ENCODE data around the gene RRAD.
"Not testable (repeated sequence)": the region's sequence is repeated elsewhere in the genome, so short reads cannot be mapped to it uniquely, and the experiment has no call there.

The RRAD gene

DNA sequence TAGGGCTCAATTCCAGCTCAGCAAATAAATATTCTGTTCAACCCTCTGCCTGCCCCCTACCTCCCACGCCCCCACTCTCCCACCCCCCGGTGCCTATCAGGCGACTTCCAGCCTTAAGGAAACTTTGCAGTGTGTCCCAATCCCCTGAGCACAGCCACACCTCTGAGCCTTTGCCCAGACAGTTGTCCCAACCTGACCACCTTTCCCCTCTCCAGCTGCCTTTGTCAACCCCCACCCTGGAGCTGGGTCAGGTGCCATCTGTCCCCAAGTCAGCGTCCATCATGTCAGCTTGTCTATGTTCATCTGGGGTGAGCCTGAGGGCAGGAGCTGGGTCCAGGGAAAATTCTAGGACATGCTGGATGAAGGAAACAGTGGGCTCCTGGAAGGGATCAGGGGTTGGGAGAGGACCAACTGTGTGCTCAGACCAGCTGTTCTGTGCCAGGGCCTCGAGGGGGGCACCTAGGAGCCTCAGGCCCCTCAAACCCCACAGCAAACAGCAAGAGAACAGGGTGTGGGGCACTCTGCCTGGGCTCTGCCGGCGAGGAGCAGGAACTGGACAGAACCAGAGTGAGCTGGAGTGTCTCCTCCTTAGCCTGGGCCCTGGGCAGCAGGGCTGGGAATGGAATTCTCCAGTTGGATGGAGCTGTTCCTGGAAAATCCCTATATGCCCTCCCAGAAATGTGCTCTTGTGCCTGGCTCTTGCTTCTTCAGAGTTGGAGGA lies 24.5 kb downstream of the RRAD start:
- no peak for DNase-seq (ENCODE audit: low read depth, low spot score)

DNA sequence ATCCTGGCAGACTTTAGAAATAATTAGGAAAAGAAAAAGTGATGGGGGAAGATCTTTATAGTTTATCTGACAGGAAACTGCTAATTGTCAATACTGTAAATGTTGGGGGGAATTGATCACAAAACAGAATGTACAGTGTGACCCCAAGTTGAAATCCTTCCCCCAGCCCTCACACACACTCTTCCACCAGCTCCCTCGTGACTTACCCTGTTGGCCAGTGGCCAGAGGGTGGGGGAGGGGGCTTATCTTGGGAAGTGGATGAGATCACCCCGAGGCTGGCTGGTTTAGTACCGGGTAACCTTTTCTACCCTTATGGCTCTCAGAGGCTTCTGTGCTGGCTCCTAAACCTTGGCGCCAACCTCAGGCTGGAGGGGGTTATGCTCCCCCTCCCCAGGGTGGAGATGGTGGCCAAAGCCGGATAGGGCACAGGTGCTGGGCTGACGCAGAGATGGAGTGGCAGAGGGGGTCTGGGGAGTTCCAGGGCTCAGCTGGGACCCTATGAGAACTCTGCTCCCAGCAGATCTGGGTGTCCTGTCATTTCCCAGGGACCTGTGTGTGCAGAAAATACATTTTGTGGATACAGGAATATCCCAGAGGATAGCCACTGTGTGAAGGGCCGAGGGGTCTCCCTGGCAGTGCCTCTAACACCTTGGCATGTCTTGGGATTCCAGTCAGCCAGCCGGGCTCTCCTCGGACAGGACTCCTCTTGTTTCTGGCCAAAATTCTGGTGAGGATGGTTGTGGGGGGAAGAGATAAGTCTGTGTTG lies 25.2 kb downstream of the RRAD start:
- DNase-seq (ENCODE audit: low read depth, low spot score) = no peak

- DNase-seq (ENCODE audit: low read depth, low spot score) = no peak
These were observed 25.9 kb downstream of the RRAD start for GRCh38 chr16:66899310-66899944.

DNA sequence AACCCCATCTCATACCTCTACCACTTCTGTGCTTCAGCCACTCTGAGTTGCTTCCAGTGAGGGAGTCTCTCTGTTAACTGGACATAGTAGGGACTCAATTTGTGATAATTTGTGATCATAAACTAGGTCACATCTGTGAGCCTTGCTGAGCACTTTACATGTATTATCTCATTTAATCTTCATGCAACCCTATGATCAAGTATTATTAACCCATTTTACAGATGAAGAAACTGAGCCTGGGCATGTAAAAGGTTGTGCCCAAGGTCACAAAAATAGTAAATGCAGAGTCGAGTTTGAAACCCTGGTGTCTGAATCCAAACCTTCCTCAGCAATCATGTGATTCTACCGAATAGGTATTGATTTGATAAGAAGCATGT lies 26.4 kb downstream of the RRAD start:
- no peak for DNase-seq (ENCODE audit: low read depth, low spot score)

GRCh38 chr16:66898207-66898606 lies 27.1 kb downstream of the RRAD start:
- DNase-seq (ENCODE audit: low read depth, low spot score) = no peak

DNA sequence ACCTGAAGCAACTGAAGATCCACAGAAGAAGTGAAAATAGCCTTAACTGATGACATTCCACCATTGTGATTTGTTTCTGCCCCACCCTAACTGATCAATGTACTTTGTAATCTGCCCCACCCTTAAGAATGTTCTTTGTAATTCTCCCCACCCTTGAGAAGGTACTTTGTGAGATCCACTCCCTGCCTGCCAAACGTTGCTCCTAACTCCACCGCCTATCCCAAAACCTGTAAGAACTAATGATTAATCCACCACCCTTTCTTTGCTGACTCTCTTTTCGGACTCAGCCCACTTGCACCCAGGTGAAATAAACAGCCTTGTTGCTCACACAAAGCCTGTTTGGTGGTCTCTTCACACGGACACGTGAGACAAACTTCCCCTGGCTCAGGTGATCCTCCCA lies 28.7 kb downstream of the RRAD start:
- not testable (repeated sequence) for DNase-seq (ENCODE audit: low read depth, low spot score)

- DNase-seq (ENCODE audit: low read depth, low spot score) = no peak
These were observed 29.3 kb downstream of the RRAD start for GRCh38 chr16:66895999-66896398.

GRCh38 chr16:66895689-66895979 lies 29.7 kb downstream of the RRAD start:
- no peak for DNase-seq (ENCODE audit: low read depth, low spot score)

GRCh38 chr16:66894948-66895688 lies 30.2 kb downstream of the RRAD start:
- DNase-seq (ENCODE audit: low read depth, low spot score) = peak; percentile 10

DNA sequence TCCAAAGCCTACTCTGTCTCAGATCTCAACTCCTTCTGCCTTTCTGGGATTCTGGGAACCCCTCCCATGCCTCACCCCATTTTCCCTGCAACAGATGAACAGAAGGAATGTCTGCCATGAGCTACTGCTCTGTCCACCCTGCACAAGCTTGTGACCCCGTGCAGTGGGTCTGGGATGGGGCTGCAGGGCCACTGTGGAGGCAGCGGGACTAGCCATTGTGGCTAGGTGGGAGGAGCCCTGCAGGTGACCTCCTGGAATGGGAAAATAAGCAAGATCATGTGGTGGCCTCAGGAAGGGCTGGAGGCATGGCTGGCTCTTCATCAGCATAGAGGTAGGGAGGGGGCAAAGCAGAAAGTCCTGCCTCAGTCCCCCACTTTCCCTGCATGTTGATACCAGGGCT lies 31.3 kb downstream of the RRAD start:
- no peak for DNase-seq (ENCODE audit: low read depth, low spot score)

- DNase-seq (ENCODE audit: low read depth, low spot score) = no peak
These were observed 33.5 kb downstream of the RRAD start for GRCh38 chr16:66891797-66892196.

DNA sequence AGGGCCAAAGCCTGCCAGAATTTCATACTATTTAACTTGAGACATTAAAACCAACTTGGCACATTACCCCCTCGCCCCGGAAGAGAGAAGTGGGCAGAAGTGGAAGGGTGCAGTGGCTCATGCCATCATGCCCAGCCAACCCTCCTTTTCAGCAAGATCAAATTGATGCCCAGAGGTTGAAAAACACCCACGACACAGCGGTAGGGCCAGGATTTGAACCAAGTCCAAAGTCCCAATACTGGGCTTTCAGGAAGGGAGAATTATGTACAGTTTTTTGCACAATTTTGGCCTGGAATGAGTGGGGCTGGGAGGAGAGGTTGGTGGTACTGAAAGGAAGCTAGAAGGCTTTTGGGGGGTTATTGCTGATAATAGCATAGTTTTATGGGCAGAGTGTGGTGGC lies 34.0 kb downstream of the RRAD start:
- no peak for DNase-seq (ENCODE audit: low read depth, low spot score)

GRCh38 chr16:66890799-66891198 lies 34.5 kb downstream of the RRAD start:
- no peak for DNase-seq (ENCODE audit: low read depth, low spot score)

- no peak for DNase-seq (ENCODE audit: low read depth, low spot score)
These were observed 35.7 kb downstream of the RRAD start for GRCh38 chr16:66889622-66890021.

GRCh38 chr16:66888647-66889615 lies 36.4 kb downstream of the RRAD start:
- no peak for DNase-seq (ENCODE audit: low read depth, low spot score)

DNA sequence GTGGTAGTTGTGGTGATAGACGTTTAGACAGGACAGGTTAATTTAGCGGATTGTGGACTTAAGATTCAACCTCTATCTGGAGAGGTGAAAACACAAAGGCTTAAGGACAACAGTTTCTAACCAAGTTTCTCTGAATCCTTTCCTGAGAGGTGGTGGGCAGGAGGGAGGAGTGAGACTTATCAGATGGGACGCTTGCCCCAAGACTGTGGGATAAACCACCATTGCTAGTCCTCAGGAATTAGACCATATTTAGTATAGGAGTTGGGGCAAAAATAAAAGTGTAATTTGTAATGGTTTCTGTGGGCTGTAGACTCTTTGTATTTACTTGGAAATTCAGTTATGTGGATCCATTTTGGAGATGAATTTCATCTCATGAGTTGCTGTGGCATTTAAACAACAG lies 38.4 kb downstream of the RRAD start:
- DNase-seq (ENCODE audit: low read depth, low spot score) = no peak

- no peak for DNase-seq (ENCODE audit: low read depth, low spot score)
These were observed 39.0 kb downstream of the RRAD start for GRCh38 chr16:66886321-66886720.

DNA sequence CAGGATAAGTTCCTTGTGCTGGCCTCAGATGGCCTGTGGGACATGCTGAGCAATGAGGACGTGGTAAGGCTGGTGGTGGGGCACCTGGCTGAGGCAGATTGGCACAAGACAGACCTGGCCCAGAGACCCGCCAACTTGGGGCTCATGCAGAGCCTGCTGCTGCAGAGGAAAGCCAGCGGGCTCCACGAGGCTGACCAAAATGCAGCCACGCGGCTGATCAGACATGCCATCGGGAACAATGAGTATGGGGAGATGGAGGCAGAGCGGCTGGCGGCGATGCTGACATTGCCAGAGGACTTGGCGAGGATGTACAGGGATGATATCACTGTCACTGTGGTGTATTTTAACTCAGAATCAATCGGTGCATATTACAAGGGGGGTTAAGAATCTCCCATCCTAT lies 39.8 kb downstream of the RRAD start:
- DNase-seq (ENCODE audit: low read depth, low spot score) = no peak

DNA sequence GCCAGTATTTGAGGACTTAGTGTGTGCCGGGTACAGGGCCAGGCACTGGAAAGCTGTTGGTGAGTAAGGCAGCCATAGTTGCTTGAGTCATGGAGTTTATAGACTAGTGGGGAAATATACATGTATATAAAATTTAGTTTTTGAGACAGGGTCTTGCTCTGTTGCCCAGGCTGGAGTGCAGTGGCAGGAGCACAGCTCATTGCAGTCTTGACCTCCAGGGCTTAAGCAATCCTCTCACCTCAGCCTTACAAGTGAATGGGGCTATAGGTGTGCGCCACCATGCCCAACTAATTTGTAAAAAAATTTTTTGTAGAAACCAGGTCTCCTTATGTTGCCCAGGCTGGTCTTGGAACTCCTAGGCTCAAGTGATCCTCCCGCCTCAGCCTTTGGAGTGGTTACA lies 42.6 kb downstream of the RRAD start:
- DNase-seq (ENCODE audit: low read depth, low spot score) = no peak

GRCh38 chr16:66881964-66882508 lies 43.3 kb downstream of the RRAD start:
- no peak for DNase-seq (ENCODE audit: low read depth, low spot score)

DNA sequence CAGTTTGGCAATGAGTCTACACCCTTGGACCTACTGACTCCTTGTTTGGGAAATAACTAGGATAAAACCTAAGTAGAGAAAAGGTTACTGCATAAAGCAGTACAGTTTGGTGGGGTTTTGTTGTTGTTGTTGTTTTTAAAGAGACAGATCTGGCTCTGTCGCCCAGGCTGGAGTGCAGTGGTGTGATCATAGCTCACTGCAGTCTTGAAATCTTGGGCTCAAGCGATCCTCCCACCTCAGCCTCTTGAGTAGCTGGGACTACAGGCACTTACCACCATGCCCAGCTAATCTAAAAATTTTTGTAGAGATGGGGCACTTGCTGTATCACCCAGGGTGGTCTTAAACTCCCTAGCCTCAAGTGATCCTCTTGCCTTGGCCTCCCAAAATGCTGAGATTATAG lies 43.8 kb downstream of the RRAD start:
- DNase-seq (ENCODE audit: low read depth, low spot score) = no peak

All from activated naive CD8-positive, alpha-beta T cell treated with anti-CD3 and anti-CD28 coated beads, Interleukin-2, amount 50 U/mL, for 16 hours (primary cell).